Pancreas (tissue), 10 donors: ENCODE data around the gene TSSK3. TPM values are rescaled to one million over a fixed set of nuclear protein-coding genes. Genes with fewer than 3 reads are reported as not detected.

Experiments
- ATAC-seq, 4 donors: fragments of 200-7000 bp; cut with Tn5 transposase; one replicate each; pipeline versions ENCODE4 v1.8.0 to v1.9.1; 2020; ENCODE audit warnings: mild to moderate bottlenecking in 4 of 4, moderate library complexity in 4 of 4
- DNase-seq, 6 donors: peaks; one replicate each; pipeline ENCODE4 v3.0.0-alpha.2; 2020
- FAIRE-seq: peaks from 2 replicates; lab custom pipeline; 2012; peaks lifted over from hg19 to GRCh38; lab: Jason Lieb, UNC
- H3K27ac ChIP-seq, 4 donors: fragments of 200-600 bp; sonication (generic); 1 replicate in 3 of 4; 2 replicates in 1 of 4; pipeline versions ENCODE4 v1.5.0 to v1.8.0; 2020
- H3K27me3 ChIP-seq, 4 donors: fragments of 200-600 bp; one replicate each; pipeline ENCODE4 v1.8.0; 2021
- H3K36me3 ChIP-seq, 3 donors: fragments of 200-600 bp; sonication (generic) in 1 of 3; one replicate each; pipeline versions ENCODE4 v1.5.0 to v1.8.0; 2020 to 2021
- H3K4me1 ChIP-seq, 3 donors: fragments of 200-600 bp; one replicate each; pipeline ENCODE4 v1.8.0; 2021
- H3K4me3 ChIP-seq, 4 donors: fragments of 200-600 bp; sonication (generic) in 2 of 4; one replicate each; pipeline versions ENCODE4 v1.5.0 to v1.8.0; 2020 to 2021
- H3K9me3 ChIP-seq, 4 donors: fragments of 200-600 bp; one replicate each; pipeline ENCODE4 v1.8.0; 2021
- CTCF ChIP-seq, 4 donors: fragments of 200-600 bp; sonication (generic) in 3 of 4; IDR thresholded peaks; one replicate each; pipeline versions ENCODE4 v1.5.0 to v1.8.0; 2021; ENCODE audit warnings: antibody characterized with exemption in 4 of 4
- WGBS, 2 donors: extraction: QIAGEN DNeasy Blood & Tissue Kit; methylation state at CpG; one replicate each; pipeline ENCODE4 v1.1.7; 2013; 5-methylcytosine and 5-hydroxymethylcytosine counted together
- intact Hi-C, 3 donors: fragments of 100-400 bp; cut with DNase I; formaldehyde crosslinking; loops; one replicate each; pipeline versions ENCODE4 v1.11.1 to v1.14.2; 2022
- polyA plus RNA-seq, 2 donors: library from polyadenylated mRNA; stranded (reverse); fragments of 200-250 nt; gene quantifications; one replicate each; pipeline ENCODE4 v1.2.3, GENCODE V29; 2013
- total RNA-seq, 6 donors: library from RNA; stranded (reverse); fragmentation: NEBNext Ultra II Directional in 4 of 6; extraction: Animal tissue kit (Norgen Biotek cat#: 25700) in 4 of 6; gene quantifications; one replicate each; pipeline versions ENCODE4 v1.2.1 to v1.2.4, GENCODE V29; 2021 to 2023
- donor health status: healthy with polysubstance abuse.
- donor health status: DM: no; HTN: no; CAD: no; lungs with moderate emphysema.
- donor health status: DM: no; HTN: no; CAD: no.
- donor health status: control.
- donor health status: control.
- donor health status: Bipolar disorder and iron deficiency.
- donor health status: DM: yes; HTN: yes; CAD: no.
- donor health status: DM: no; HTN: no; CAD: no.
- donor health status: DM: no; HTN: no; CAD: no.
- donor health status: DM: yes; HTN: yes; CAD: no.

Gene TSSK3
- total and polyA plus RNA-seq, 8 donors, result 0.35 to 2.5 (median 1.3) TPM

DNA sequence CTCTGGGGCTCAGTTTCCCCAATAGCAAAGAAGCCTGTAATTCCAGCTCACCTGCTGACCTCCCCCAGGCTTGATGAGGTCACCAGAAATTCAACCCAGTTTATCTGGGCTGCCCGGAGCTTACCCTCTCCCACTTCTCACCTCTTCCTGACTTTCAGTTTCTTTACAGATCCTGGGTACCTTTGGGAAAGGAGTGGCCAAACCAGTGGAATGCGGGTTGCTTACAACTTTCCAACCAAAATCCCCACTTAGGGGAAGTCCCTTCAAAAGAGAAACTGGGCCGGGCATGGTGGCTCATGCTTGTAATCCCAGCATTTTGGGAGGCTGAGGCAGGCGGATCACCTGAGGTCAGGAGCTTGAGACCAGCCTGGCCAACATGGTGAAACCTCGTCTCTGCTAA is 20.4 kb upstream of the TSSK3 start:
- H3K4me1 ChIP-seq, result peaks cover 0 to 3% (median 0%) of the 10 kb centered on the region in 3 donors
- intact Hi-C loops, result no loop called here
- WGBS, 2 donors, result 63 to 66% methylated on average over 5 of the region's 5 CpGs
- peak in 1 of 6 donors; percentile 16 for DNase-seq
- FAIRE-seq, result no peak
- peak in 3 of 4 donors; percentile 28 to 47 (median 30) for ATAC-seq
- TF ChIP-seq CTCF (IDR thresholded peaks at IDR 0.05), result no peak
- no peak overlapping the region for H3K4me3 ChIP-seq
- H3K27ac ChIP-seq, result peak overlapping the region in 2 of 4 donors; percentile 34 to 44
- no peaks in the 10 kb centered on the region for H3K27me3 ChIP-seq
- H3K9me3 ChIP-seq, result no peaks in the 10 kb centered on the region
- H3K36me3 ChIP-seq, result no peaks in the 10 kb centered on the region

- H3K36me3 ChIP-seq, result no peaks in the 10 kb centered on the region
- no peak for TF ChIP-seq CTCF (IDR thresholded peaks at IDR 0.05)
- H3K27ac ChIP-seq, result no peak overlapping the region
- no peak overlapping the region for H3K4me3 ChIP-seq
- peaks cover 0 to 3% (median 0%) of the 10 kb centered on the region in 3 donors for H3K4me1 ChIP-seq
- DNase-seq (peak in 1 of 6 donors; percentile 5), ATAC-seq (no peak), FAIRE-seq (no peak)
- no peaks in the 10 kb centered on the region for H3K9me3 ChIP-seq
- intact Hi-C loops, result no loop called here
- WGBS, 2 donors, result 93 to 96% methylated on average over 10 of the region's 10 CpGs
- H3K27me3 ChIP-seq, result no peaks in the 10 kb centered on the region
These were observed 19.6 kb upstream of the TSSK3 start for GRCh38 chr1:32342704-32343103.

GRCh38 chr1:32345289-32345827 is 17.0 kb upstream of the TSSK3 start:
- ATAC-seq, result peak; percentile 46 to 71 (median 63)
- peak overlapping the region in 1 of 4 donors; percentile 28 for H3K27ac ChIP-seq

DNA sequence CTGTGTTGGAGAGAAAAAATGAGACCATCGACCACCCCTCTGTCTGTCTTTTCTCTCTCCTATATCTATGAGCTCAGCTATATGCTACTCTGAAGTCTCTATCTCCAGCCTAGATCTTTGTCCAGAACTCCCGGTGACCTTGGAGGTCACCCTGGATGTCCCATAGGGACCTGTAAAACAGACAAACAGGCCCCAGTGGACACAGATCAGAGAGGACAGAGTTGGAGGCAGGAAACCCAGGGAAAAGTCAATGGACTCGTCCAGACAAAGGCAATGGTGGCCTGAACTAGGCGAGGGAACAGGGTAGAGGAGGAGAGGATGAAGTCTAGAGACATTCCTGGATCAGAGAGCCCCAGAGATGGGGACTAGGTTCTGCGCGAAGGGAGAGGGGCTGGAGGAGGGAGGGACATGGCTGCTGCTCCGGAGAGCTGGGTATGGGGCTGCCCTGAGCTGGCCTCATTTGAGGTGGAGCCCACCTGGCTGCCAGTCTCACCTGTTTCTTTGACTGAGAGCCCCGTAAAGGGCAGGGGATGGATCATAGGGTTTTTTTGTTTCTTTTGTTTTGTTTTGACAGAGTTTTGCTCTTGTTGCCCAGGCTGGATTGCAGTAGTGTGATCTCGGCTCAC is 15.7 kb upstream of the TSSK3 start:
- Histone ChIP-seq H3K27me3 (no peaks in the 10 kb centered on the region), H3K4me1 (peaks cover 0 to 3% (median 0%) of the 10 kb centered on the region in 3 donors), H3K4me3 (no peak overlapping the region), H3K9me3 (no peaks in the 10 kb centered on the region), H3K27ac (no peak overlapping the region), H3K36me3 (no peaks in the 10 kb centered on the region)
- WGBS, 2 donors, result 92 to 93% methylated on average over 9 of the region's 9 CpGs
- DNase-seq, result peak in 1 of 6 donors; percentile 39
- ATAC-seq, result no peak
- no peak for FAIRE-seq
- no peak for TF ChIP-seq CTCF (IDR thresholded peaks at IDR 0.05)
- intact Hi-C loops, result no loop called here

More at GRCh38 chr1:32345289-32345827, 17.0 kb upstream of the TSSK3 start:
- no peaks in the 10 kb centered on the region for H3K36me3 ChIP-seq
- H3K9me3 ChIP-seq, result no peaks in the 10 kb centered on the region
- 8 to 11% methylated on average over 8 of the region's 8 CpGs for WGBS, 2 donors
- TF ChIP-seq CTCF (IDR thresholded peaks at IDR 0.05), result no peak
- peaks cover 0 to 3% (median 0%) of the 10 kb centered on the region in 3 donors for H3K4me1 ChIP-seq
- no peaks in the 10 kb centered on the region for H3K27me3 ChIP-seq
- no peak for FAIRE-seq
- DNase-seq, result peak in 5 of 6 donors; percentile 38 to 58 (median 56)
- intact Hi-C loops, result no loop called here
- no peak overlapping the region for H3K4me3 ChIP-seq

DNA sequence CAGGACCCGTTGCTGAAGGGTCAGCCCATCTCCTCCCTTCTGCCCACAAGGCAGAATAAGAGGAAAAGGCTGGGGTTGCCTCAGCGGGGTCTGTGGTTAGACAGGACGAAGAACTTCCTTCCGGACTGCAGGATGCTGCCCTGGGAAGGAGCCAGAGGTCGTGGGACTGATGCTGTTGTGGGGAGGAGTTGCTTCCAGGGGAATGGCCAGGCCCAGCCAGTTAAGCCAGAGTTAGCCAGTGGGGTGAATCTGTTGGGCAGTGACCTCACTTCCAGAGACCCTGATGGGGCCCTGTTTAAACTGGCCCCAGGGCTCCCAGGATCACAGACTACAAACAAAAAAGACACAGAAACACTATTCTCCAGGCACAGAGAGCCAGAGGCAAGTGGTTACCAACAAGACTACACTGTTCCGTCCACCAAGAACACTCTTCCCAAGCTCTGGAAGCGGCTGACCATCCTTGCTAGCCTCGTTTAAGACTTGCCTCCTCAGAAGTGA is 13.1 kb upstream of the TSSK3 start:
- WGBS, 2 donors, result 76% methylated on average over 8 of the region's 8 CpGs
- no peak overlapping the region for H3K27ac ChIP-seq
- intact Hi-C loops, result no loop called here
- no peak overlapping the region for H3K4me3 ChIP-seq
- TF ChIP-seq CTCF (IDR thresholded peaks at IDR 0.05), result no peak
- H3K4me1 ChIP-seq, result peaks cover 0 to 20% (median 14%) of the 10 kb centered on the region in 3 donors
- no peaks in the 10 kb centered on the region for H3K36me3 ChIP-seq
- peak in 2 of 6 donors; percentile 46 to 51 for DNase-seq
- no peaks in the 10 kb centered on the region for H3K9me3 ChIP-seq
- no peak for ATAC-seq
- H3K27me3 ChIP-seq, result no peaks in the 10 kb centered on the region
- no peak for FAIRE-seq
